ENCODE data around the gene MPL.
"Not testable (repeated sequence)": the region's sequence is repeated elsewhere in the genome, so short reads cannot be mapped to it uniquely, and the experiment has no call there.

MPL gene

DNA sequence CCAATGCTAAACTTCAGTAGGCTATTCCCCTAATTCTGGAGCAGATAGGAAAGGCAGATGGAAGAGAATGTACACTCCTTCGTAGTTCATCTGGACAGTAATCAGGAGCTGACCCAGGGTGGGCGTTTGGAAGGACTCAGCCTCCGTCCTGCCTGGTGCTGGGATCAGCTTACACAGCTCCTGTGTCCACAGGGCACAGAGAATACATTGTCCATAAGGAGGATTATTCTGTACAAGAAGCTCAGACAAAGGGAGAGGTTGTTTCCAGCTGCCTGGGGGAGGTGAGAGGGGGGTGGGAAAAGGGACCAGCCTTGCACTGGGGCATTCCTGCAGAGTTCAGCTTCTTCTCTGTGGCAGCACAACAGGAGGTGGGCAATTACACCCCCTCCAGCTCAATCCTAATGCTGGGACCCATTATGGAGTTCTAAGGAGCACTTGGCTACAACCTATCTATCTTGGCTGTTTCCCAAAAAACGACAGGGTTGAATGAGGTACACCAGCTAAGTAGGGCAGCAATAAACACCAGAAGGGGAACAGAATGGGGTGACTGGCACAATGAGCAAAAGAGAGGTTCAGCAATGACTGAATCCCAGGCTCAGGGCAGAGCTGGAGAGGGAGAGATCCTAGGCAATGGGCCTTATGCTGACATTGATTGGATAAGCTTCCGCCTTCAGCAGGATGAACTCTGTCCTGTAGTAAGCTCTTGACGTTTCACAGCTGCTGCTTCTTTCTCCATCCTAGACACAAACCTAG, 44.6 kb downstream of the MPL start:
- DNase-seq: no peak

DNA sequence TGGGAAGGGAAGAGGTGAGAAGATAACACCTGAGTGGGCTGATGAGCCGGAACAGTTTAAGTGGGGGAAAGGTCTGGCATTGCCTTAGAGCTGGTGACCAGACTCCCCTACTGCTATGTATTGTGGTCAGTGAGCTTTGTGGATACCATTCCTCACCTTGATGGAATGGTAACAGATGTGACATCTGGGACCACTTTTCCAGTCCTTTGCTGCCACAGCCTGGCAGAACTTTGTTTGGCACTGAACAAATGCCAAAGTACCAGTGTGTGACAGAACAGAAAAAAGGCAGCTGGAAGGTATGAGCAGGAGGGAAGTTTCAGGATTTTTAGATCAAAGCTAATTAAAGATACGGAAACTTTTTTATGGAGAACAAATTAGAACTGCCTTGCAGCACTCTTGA, 45.8 kb downstream of the MPL start:
- DNase-seq: no peak

DNA sequence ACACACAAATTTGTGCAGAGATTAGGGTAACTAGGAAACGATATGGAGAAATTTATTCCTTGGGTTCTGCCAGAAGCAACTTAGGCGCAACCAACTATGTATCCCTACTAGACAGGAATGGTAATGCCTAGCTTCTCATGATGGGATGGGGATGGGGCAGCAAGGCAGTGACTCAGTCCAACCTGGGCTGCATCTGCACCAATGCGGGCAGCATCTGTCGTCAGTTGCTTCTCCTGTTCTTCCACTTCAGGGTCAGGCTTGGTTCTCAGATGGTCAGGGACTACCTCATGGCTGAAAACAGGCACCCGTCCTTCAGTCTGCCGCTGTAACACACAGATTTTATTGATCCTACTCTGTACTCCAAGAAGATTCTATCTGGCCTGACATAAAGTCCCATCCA, 49.1 kb downstream of the MPL start:
- DNase-seq: no peak

GRCh38 chr1:43387976-43388599, 50.5 kb downstream of the MPL start:
- DNase-seq: no peak

DNA sequence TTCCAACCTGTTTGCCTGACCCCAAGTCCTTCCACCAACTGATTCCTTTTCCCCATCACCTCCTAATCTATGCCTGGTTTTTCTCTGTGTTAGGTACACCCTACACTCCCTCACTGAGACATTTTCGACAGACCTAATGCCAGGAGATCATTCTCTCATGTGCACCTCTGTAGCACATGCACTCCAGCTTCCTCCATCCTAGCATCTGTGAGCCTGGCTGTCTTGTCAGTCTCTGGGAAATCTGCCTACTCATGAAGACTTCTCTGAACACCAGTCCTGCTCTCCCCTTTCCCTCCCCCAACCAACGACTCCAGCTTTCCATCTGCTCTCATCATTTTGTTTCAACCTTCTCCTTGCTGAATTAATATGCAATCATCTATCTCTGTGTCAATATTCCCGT, 51.0 kb downstream of the MPL start:
- DNase-seq: no peak

- DNase-seq: peak; percentile 91
Observed at GRCh38 chr1:43389326-43390313, 52.0 kb downstream of the MPL start, which contains the start of the genes MED8 and SZT2. Gene MED8, minus strand, starts transcription at chr1:43389800. Its CDS starts 36 bp downstream, at chr1:43389764. Gene SZT2, plus strand, starts transcription at chr1:43389899. Its CDS starts 70 bp downstream, at chr1:43389969.

DNA sequence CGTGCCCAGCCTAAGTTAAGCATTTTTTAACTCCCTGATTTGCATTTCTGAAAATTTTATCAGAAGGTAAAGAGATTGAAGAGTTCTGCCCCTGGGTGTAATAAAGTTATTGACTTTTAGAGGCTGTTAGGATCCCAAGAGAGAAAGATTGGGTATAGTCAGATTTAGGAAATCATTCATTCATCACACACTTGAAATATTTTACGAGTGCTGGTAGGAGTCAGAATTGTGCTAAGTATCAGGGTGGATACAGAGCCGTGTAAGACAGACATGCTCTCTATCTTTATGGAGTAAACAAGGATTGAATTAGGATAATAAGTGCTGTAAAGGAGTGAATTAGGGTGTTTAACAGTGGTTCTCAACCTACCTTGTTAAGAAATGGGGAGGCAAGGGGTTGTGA, 55.1 kb downstream of the MPL start:
- no peak for DNase-seq

DNA sequence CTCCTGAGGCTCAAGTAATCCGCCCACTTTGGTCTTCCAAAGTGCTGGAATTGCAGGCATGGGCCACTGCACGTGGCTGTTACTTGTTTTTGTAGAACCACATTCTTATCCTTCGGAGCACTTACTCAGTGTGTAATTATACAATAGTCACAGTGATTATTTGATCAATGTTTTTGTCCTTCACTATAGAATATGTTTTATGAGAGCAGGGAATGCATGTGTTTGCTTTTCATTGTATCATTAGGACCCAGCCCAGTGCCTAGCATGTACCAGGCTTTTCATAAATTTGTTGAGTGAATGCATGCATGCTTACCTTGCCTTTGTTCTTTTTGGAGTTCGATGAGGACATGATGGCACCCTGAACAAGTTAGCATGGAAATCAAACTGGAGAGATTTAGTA, 57.9 kb downstream of the MPL start:
- DNase-seq: no peak

GRCh38 chr1:43396059-43396458, 58.4 kb downstream of the MPL start:
- no peak for DNase-seq

DNA sequence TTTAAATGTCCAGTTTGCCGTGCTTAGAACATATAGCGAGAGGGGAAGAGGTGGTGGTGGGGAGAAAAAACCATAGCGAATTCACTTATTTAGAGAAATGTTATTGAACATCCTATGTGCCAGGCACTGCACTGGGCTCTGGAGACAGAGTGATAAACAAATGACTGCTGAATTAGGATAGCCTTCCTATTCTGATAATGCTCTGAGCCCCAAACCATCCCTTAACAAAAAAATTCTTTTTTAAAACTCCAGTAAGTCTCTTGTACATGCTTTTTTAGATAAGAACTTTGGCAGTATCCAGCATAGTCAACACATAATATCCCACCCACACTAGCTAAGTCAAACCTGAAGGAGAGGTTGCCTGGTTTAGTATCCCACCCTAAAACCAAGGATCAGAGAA, 60.6 kb downstream of the MPL start:
- no peak for DNase-seq

GRCh38 chr1:43400441-43400840, 62.8 kb downstream of the MPL start:
- DNase-seq: not testable (repeated sequence)

DNA sequence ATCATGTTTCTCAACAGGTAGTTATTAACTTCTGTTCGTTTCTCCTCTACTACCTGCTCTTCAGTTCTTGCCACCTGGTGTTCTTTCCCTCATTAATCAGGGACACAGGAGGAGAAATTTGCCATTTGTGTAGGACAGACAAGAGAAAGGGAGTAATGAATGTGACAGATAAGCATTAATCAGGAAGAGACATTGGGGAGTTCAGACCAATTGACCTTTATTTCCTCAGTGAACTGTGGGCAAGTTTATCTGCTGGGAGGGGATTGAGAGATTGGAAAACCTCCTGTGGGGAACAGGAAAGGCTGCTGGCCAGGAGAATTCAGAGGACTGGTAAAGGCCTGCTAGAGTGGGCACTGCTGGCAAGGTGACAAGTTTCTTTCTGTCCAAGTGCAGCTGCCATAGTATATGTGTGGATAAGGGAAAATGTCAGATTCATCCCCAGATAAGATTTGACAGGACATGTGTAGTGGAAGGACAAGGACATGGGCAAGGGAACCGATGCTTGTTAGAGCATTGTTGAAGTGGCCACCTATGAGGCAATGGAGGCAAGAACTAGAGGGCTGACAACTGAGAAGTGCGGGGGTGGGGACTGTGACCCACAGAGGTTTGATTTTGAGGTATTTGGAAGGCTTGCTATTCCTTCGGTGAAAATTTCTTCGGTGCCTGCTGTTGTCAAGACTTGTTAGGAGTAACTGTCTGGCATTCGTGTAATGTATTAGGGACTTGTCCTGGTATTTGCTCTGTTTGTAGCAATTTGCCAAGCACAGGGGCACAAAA, 64.7 kb downstream of the MPL start:
- no peak for DNase-seq

Measured in activated CD8-positive, alpha-beta memory T cell treated with anti-CD3 and anti-CD28 coated beads, Interleukin-2, amount 50 U/mL, for 48 hours (primary cell).